HG03457 (cell line): ENCODE data around the gene MT1A.
"Not testable (repeated sequence)": the region's sequence is repeated elsewhere in the genome, so short reads cannot be mapped to it uniquely, and the experiment has no call there.

Experiments used
- ATAC-seq: cut with Tn5 transposase; IDR thresholded peaks from one replicate; pipeline ENCODE4 v1.9.1; 2021; ENCODE audit warnings: moderate number of reproducible peaks; ENCODE audit not compliant: unreplicated experiment

The MT1A gene

GRCh38 chr16:56610017-56610608 lies 28.4 kb upstream of the MT1A start:
- no peak for ATAC-seq

DNA sequence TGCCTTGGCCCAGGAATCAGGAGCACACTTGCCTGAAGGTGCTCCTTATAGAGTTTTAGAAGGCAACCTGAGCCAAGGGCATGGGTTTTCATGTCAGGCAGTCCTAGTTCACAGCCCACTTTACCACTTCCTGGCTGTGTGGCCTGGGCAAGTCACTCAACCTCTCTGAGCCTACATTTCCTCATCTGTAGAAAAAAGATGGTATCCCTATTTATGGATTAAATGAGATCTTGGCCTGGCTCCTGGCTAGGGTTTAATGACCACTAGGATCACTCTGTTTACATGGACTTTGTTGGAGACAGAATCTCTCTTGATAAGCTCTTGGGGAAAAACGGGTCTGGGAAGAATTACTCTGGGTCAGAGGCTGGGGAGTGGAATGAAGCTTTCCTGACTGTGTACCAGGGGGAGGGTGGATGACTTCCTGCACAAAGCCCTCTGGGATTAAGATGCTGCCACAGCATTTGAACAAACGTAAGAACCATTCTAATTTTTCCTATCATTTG lies 27.8 kb upstream of the MT1A start:
- no peak for ATAC-seq

DNA sequence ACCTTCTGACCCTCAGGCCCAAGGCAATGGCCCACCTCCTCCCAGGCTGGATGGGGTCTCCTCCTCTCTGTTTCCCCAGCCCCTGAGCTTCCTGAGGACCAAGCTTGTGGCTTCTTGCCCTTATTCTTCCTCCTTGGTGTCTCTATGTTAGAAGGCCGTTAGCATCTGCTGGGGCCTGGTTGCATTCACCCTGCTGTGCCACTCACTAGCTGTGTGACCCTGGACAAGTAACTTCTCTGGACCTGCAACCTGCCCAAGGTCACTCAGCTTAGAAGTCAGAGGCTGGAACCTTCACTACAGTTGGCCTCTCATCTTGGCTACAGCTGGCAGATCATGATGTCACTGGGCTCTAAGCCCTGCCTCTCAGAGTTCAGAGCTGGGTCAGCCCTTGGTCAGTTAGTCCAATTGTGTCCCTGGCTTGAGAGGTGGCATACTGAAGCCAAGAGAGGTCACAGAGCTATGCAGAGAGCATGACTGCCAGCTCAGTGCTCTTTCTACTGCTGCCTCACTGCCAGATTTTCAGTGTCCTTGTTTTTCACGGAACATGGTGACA lies 27.1 kb upstream of the MT1A start:
- ATAC-seq: no peak

- no peak for ATAC-seq
These were observed 24.8 kb upstream of the MT1A start for GRCh38 chr16:56613706-56614105.

- ATAC-seq: no peak
These were observed 23.9 kb upstream of the MT1A start for GRCh38 chr16:56614549-56614991.

DNA sequence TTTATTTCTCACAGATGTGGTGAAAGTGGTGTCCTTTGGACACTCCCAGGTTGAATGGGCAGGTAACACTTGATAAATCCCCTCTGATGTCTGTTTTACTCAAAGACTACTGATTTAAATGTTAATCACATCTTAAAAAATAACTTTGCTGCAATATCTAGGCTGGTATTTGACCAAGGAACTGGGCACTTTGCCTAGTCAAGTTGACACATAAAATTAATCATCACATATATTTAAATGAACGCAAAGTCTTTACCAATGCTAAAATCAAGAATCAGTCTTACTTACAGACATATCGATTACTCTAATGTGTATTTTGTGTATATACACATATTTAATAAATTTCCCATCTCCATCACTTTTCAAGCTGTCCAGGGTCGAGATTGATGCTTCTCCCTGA lies 23.1 kb upstream of the MT1A start:
- no peak for ATAC-seq

DNA sequence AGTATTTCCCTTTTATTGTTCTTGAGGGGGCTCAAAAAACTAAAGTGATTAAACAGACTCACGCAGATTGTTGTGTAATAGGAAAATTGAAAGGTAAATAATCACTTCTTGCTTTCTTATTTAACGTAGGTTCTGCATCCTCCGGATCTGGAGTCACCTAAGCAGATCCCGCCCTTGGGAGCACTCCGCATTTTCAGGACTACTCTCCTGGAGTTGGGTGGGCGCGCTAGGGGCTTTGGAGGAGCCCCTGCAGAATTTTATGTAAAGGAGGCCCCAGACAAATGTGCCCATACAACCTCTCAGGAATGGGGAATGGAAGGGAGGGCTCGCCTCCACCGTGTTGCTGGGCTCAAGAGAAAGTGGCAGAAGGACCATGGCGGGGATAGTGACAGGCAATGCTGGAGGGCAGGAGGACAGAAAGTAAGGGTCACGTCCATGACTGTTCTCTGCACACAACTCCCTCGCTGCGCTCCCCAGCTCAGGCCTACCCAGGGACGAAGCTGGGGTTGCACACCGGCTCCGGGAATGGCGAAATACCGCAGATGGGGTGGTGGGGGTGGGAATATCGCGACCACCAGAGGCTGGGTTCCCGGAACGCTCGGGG lies 21.8 kb upstream of the MT1A start:
- ATAC-seq: no peak

- peak; percentile 53 for ATAC-seq
These were observed 21.0 kb upstream of the MT1A start for GRCh38 chr16:56617212-56618085.

GRCh38 chr16:56618138-56618537 lies 20.3 kb upstream of the MT1A start:
- no peak for ATAC-seq

DNA sequence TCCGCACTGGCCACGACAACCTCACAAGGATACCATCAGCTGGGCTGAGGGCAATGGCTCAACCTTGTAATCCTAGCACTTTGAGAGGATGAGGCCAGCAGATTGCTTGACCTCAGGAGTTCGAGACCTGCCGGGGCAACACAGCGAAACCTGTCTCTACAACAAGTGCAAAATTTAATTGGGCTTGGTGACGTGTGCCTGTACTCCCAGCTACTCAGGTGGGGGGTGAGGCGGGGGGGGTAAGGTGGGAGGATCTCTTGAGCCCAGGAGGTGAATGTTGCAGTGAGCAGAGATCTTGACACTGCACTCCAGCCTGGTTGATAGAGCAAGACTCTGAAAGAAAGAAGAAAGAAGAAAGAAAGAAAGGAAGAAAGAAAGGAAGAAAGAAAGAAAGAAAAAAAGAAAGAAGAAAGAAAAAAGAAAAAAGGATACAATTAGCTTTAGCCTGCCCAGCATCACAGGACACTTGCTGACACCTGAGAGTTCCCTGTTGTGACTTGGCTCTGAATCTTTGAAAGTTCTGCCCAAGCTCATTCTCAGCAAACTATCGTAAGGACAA lies 18.0 kb upstream of the MT1A start:
- ATAC-seq: no peak

GRCh38 chr16:56621665-56622445 lies 16.6 kb upstream of the MT1A start:
- ATAC-seq: not testable (repeated sequence)

- ATAC-seq: not testable (repeated sequence)
These were observed 15.3 kb upstream of the MT1A start for GRCh38 chr16:56623184-56623583.

DNA sequence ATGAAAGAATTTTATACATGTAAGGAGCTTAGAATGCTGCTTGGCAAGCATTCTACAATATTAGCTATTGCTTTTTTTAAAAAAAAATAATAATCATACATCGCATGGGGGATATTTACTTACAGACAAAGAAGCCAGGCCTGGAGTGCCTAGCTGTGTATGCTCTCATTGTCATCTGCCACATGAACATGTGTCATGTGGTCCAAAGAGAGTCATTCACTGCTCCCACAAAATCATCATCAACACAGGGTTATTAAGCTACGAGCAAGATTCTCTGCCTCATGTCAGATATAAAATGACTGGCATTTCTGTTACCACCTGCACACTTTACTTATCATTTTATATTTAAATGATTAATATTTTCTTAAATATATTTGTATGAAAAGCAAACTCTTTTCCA lies 14.8 kb upstream of the MT1A start:
- no peak for ATAC-seq

GRCh38 chr16:56625140-56625942 lies 13.1 kb upstream of the MT1A start, which contains the start of gene MT1E:
MT1E (plus strand) TSS chr16:56625781; CDS start chr16:56625852, 71 bp downstream.
- ATAC-seq: peak; percentile 56

GRCh38 chr16:56625943-56626654 lies 12.4 kb upstream of the MT1A start:
- ATAC-seq: peak; percentile 20

GRCh38 chr16:56626685-56627084 lies 11.8 kb upstream of the MT1A start:
- ATAC-seq: no peak

DNA sequence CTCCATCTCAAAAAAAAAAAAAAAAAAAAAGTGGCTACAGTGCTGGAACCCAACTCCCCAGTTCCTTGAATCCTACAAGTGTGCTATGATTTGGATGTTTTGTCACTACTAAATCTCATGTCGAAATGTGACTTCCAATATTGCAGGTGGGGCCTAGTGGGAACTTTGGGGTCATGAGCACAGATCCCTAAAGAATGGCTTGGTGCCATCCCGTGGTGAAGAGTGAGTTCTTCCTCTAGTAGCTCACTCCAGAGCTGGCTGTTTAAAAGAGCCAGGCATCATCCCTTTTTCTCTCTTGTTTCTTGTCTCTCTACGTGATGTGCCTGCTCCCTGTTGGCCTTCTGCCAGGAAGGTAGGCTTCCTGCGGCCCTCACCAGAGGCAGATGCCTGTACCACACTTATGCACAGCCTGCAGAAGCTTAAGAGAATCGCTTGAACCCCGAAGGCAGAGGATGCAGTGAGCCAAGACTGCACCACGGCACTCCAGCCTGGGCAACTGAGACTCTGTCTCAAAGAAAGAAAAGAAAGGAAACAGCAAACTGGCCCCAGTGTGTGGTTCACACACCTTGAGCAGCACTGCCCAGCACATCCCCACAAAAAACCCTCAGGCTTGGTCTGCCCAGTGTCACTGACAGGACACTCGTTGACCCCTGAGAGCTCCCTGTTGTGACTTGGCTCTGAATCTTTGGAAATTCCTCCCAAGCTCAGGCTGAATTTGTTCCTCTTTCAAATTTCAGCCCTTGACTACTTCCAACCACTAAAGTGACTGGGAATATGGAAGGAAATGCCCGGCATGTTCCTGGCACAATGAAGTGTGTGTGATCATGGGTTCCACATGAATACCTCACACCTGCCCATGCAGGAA lies 9.7 kb upstream of the MT1A start:
- ATAC-seq: no peak

- ATAC-seq: no peak
These were observed 8.9 kb upstream of the MT1A start for GRCh38 chr16:56629531-56629930.
